Activated T-cell treated with anti-CD3 and anti-CD28 coated beads for 4 hours (primary cell): Measurements from ENCODE around the gene NPHP1.
"Not testable (repeated sequence)": the region's sequence is repeated elsewhere in the genome, so short reads cannot be mapped to it uniquely, and the experiment has no call there.

Experiments used
- DNase-seq: peaks from one replicate; pipeline ENCODE4 v3.0.0-alpha.2; 2020

The NPHP1 gene

GRCh38 chr2:110101901-110102803 lies 102.7 kb downstream of the NPHP1 start:
- no peak for DNase-seq

- no peak for DNase-seq
Measured at GRCh38 chr2:110101280-110101844, 103.5 kb downstream of the NPHP1 start.

GRCh38 chr2:110100880-110101279 lies 103.9 kb downstream of the NPHP1 start:
- DNase-seq, result not testable (repeated sequence)

GRCh38 chr2:110100480-110100879 lies 104.3 kb downstream of the NPHP1 start:
- DNase-seq, result no peak

- DNase-seq, result no peak
Measured at GRCh38 chr2:110099471-110100225, 105.2 kb downstream of the NPHP1 start.

- DNase-seq, result no peak
Measured at GRCh38 chr2:110099038-110099425, 105.8 kb downstream of the NPHP1 start.

- no peak for DNase-seq
Measured at GRCh38 chr2:110097506-110098220, 107.2 kb downstream of the NPHP1 start.

GRCh38 chr2:110095994-110096633 lies 108.7 kb downstream of the NPHP1 start:
- DNase-seq, result no peak

- not testable (repeated sequence) for DNase-seq
Measured at GRCh38 chr2:110094884-110095534, 109.8 kb downstream of the NPHP1 start.

- not testable (repeated sequence) for DNase-seq
Measured at GRCh38 chr2:110093924-110094323, 110.9 kb downstream of the NPHP1 start.

GRCh38 chr2:110090164-110090563 lies 114.6 kb downstream of the NPHP1 start:
- DNase-seq, result not testable (repeated sequence)

- not testable (repeated sequence) for DNase-seq
Measured at GRCh38 chr2:110083757-110084156, 121.1 kb downstream of the NPHP1 start.

- DNase-seq, result not testable (repeated sequence)
Measured at GRCh38 chr2:110083162-110083561, 121.7 kb downstream of the NPHP1 start.

GRCh38 chr2:110078104-110078503 lies 126.7 kb downstream of the NPHP1 start:
- not testable (repeated sequence) for DNase-seq

- not testable (repeated sequence) for DNase-seq
Measured at GRCh38 chr2:110075896-110076295, 128.9 kb downstream of the NPHP1 start.
